SU-DHL-6 (cell line): Measurements from ENCODE around the gene MAP2.

Source experiments
- CTCF ChIP-seq: fragments of 200-600 bp; sonication (generic); IDR thresholded peaks from one replicate; pipeline ENCODE4 v1.5.1; 2017; ENCODE audit warnings: antibody characterized with exemption, mild to moderate bottlenecking, low read length, moderate library complexity; ENCODE audit not compliant: insufficient read depth, poor library complexity, severe bottlenecking
- EZH2phosphoT487 ChIP-seq: fragments of 200-600 bp; sonication (generic), shearing (Covaris generic); conservative IDR thresholded peaks from 2 replicates; pipeline ENCODE4 v1.6.1; 2018; ENCODE audit warnings: mild to moderate bottlenecking, antibody characterized with exemption, low read length, moderate library complexity, mixed read lengths

- TF ChIP-seq CTCF: no peak
- TF ChIP-seq EZH2phosphoT487: no peak
Measured at GRCh38 chr2:209422191-209422754, 1.6 kb upstream of the MAP2 start.
